Measurements from ENCODE around the gene CCDC127. TPM values are rescaled to one million over a fixed set of nuclear protein-coding genes. Genes with fewer than 3 reads are reported as not detected.
A peak's percentile ranks its signal among the peaks of the same experiment; 100 is the strongest.
"Not testable (repeated sequence)": the region's sequence is repeated elsewhere in the genome, so short reads cannot be mapped to it uniquely, and the experiment has no call there.

CCDC127 gene
- polyA plus RNA-seq, 10 donors = 7.3 to 13.0 (median 8.8) TPM

- DNase-seq = not testable (repeated sequence)
Observed at GRCh38 chr5:237931-238330, 20.0 kb upstream of the CCDC127 start.

GRCh38 chr5:235527-235926, 17.6 kb upstream of the CCDC127 start:
- DNase-seq = not testable (repeated sequence)

GRCh38 chr5:234450-234849, 16.5 kb upstream of the CCDC127 start:
- no peak for DNase-seq

GRCh38 chr5:233426-233825, 15.5 kb upstream of the CCDC127 start:
- DNase-seq = not testable (repeated sequence)

- no peak for DNase-seq
Observed at GRCh38 chr5:231661-232060, 13.7 kb upstream of the CCDC127 start.

GRCh38 chr5:230711-231110, 12.8 kb upstream of the CCDC127 start:
- no peak for DNase-seq

- no peak for DNase-seq
Observed at GRCh38 chr5:228886-229285, 10.9 kb upstream of the CCDC127 start.

- not testable (repeated sequence) for DNase-seq
Observed at GRCh38 chr5:227375-227774, 9.4 kb upstream of the CCDC127 start.

GRCh38 chr5:225334-225733, 7.4 kb upstream of the CCDC127 start:
- DNase-seq = no peak

GRCh38 chr5:223791-224190, 5.8 kb upstream of the CCDC127 start:
- no peak for DNase-seq

- DNase-seq = not testable (repeated sequence)
Observed at GRCh38 chr5:222951-223715, 5.2 kb upstream of the CCDC127 start.

GRCh38 chr5:219991-220390, 2.0 kb upstream of the CCDC127 start:
- no peak for DNase-seq

GRCh38 chr5:219460-219863, 1.5 kb upstream of the CCDC127 start:
- no peak for DNase-seq

GRCh38 chr5:218457-219291, 721 bp upstream of the CCDC127 start:
- DNase-seq = peak in 2 of 3 donors; percentile 29 to 63

- DNase-seq = not testable (repeated sequence)
Observed at GRCh38 chr5:216076-216475, 1.9 kb downstream of the CCDC127 start.

GRCh38 chr5:215256-215655, 2.7 kb downstream of the CCDC127 start:
- not testable (repeated sequence) for DNase-seq

- no peak for DNase-seq
Observed at GRCh38 chr5:213803-214395, 4.1 kb downstream of the CCDC127 start.

- no peak for DNase-seq
Observed at GRCh38 chr5:208449-209114, 9.4 kb downstream of the CCDC127 start.

- DNase-seq = no peak
Observed at GRCh38 chr5:207599-207998, 10.4 kb downstream of the CCDC127 start.

- no peak for DNase-seq
Observed at GRCh38 chr5:206927-207536, 10.9 kb downstream of the CCDC127 start.

GRCh38 chr5:206406-206805, 11.5 kb downstream of the CCDC127 start:
- no peak for DNase-seq
